GM12875 (cell line): ENCODE data around the gene SHROOM2.
"Not testable (repeated sequence)": the region's sequence is repeated elsewhere in the genome, so short reads cannot be mapped to it uniquely, and the experiment has no call there.

ENCODE experiments used
- H3K4me3 ChIP-seq: one replicate; pipeline ENCODE4 v1.5.1; 2011; ENCODE audit warnings: low read depth, low read length, control low read depth
- TF ChIP-seq, protein P1 (sequence below): IDR thresholded peaks from 2 replicates; pipeline ENCODE4 v1.5.1; 2011; ENCODE audit warnings: low read depth, mild to moderate bottlenecking, control low read depth, inconsistent platforms, low read length, moderate library complexity, borderline replicate concordance; ENCODE audit not compliant: insufficient read depth

The SHROOM2 gene

DNA sequence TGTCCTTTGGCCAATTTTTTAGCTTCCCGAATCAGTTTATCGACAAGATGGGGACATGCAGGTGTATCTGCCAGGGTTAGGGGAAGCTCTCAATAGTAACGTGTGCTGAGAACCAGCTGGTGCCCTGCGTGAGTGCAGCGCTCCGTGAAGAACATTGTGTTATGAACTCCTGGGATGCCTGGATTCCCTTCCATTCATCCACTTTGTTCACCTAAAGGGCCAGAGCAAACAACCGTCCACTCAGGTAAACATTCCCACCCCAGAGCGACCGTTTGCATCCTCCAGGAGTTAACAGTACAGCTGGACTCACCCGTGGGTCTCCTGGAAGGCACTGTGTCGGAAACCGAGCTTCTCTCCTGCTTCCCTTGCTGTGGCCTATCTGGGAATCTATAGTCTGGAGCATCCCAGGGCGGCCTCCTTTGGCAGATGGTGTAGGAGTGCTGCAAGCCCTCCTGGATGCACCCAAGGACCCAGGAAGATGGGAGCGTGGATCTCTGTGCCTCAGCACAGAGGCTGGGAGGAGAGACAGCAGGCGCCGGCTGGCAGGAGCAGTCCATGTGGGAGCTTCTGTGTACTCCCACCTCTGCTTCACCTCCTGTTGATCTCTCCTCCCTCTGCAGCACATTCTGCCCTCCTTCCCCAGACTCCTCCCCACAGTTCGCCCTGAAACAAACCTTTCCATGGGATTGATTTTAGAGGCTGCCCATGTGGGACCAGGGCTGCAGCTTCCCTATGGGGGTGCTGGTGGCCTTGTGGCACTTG lies 62.7 kb downstream of the SHROOM2 start:
- TF ChIP-seq, protein P1, sequence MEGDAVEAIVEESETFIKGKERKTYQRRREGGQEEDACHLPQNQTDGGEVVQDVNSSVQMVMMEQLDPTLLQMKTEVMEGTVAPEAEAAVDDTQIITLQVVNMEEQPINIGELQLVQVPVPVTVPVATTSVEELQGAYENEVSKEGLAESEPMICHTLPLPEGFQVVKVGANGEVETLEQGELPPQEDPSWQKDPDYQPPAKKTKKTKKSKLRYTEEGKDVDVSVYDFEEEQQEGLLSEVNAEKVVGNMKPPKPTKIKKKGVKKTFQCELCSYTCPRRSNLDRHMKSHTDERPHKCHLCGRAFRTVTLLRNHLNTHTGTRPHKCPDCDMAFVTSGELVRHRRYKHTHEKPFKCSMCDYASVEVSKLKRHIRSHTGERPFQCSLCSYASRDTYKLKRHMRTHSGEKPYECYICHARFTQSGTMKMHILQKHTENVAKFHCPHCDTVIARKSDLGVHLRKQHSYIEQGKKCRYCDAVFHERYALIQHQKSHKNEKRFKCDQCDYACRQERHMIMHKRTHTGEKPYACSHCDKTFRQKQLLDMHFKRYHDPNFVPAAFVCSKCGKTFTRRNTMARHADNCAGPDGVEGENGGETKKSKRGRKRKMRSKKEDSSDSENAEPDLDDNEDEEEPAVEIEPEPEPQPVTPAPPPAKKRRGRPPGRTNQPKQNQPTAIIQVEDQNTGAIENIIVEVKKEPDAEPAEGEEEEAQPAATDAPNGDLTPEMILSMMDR = no peak
- no peak overlapping the region for H3K4me3 ChIP-seq

GRCh38 chrX:9851890-9852289 lies 65.7 kb downstream of the SHROOM2 start:
- TF ChIP-seq, protein P1 = no peak

DNA sequence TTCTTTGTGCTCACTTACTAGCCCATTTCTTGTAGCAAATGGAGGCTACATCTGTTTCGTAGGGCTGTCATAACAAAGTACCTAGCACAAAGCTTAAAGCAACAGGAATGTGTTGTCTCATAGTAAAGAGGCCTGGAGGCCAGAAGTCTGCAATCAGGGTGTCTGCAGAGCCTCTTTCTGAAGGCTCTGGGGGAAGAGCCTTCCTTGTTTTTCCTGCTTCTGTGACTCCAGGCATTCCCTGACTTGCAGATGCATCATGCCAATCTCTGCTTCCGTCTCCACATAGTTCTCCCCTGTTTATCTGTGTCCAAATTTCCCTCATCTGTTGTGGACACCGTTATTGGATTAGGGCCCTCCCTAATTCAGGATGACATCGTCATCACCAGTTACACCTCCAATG lies 67.1 kb downstream of the SHROOM2 start:
- TF ChIP-seq, protein P1 = no peak

More at GRCh38 chrX:9851890-9852289, 65.7 kb downstream of the SHROOM2 start:
- H3K4me3 ChIP-seq = no peak overlapping the region

DNA sequence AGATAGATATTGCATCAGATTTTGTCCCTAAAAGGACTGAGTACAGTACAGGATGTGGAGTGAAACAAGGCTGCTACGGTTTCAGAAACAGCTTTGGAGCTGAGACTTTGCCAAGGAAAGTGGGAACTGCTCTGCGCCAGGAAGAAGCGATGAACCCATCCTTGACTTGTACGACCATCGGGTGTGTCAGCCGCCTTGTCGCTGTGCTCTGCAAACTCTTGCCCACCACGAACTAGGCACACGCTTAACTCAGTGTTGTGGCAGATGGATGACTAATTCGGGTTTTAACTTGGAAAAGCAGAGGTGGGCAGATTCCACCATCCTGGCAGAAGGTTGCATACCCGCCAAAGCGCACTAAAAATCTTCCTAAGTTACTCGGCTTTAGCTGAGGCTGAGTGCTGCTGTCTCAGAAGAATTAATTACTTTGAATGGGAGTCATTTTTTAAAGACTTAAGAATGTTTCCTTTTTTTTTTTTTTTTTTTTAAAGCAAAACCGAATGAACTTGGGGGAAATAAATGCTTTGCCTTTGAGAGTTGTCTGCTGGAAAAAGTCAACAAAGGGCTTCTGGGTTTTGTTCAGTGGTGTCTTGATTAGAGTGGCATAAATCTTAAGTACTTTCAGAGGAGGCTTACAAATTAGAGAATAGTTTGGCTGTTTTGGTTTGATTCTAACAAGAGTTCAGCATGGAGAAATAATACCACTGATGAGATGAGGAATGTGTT lies 69.5 kb downstream of the SHROOM2 start:
- TF ChIP-seq, protein P1 = no peak
- H3K4me3 ChIP-seq = no peak overlapping the region

More for the DNA sequence above, 67.1 kb downstream of the SHROOM2 start:
- no peak overlapping the region for H3K4me3 ChIP-seq

- TF ChIP-seq, protein P1 = no peak
- H3K4me3 ChIP-seq = no peak overlapping the region
These were observed 70.4 kb downstream of the SHROOM2 start for GRCh38 chrX:9856588-9856987.

DNA sequence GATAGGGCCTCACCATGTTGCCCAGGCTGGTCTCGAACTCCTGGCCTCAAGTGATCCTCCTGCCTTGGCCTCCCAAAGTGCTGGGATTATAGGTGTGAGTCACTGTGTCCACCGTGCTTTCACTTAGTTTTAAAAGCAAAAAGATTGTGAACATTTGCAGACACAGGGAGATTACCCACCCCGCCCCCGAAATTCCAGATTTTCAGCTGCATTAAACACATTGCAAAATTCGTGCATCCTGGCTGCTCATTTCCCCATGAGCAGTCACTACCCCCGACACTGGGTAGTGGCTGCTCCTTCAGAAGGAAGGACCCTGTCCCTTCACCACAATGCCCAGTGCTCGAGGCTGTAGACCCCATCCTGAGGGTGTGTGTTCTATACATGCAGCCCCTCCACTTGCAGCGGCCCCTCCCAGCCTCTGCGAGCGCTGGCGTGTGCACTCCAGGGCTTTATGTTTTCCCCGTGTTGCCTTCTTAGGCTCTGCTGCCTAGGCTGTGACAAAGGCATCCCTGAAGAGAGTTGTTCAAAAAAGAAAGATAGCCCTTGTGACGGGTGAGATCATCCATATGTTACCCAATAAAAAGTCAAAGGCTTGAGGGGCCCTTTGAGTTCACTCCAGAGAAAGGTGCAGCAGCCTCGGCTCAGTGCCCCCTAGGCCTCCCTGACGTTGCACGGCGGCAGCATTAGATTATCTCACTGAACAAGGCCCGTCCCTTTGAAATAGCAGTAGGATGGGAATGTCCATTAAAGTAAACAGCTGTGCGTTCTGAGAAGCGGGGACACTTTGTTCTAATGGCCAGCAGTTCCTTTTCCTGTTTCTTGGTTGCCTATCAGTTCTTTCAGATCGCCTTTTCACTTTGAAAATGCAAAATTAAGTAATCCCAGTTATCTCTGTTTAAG lies 71.6 kb downstream of the SHROOM2 start:
- H3K4me3 ChIP-seq = no peak overlapping the region
- TF ChIP-seq, protein P1 = no peak

GRCh38 chrX:9858684-9859083 lies 72.5 kb downstream of the SHROOM2 start:
- not testable (repeated sequence) for H3K4me3 ChIP-seq
